Peyer's patch (tissue), 4 donors: Measurements from ENCODE around the gene CCNDBP1. TPM values are rescaled to one million over a fixed set of nuclear protein-coding genes. Genes with fewer than 3 reads are reported as not detected.
A peak's percentile ranks its signal among the peaks of the same experiment; 100 is the strongest.

Source experiments
- DNase-seq, 3 donors: peaks; one replicate each; pipeline ENCODE4 v3.0.0-alpha.2; 2017 to 2019
- H3K27ac ChIP-seq, 4 donors: fragments of 200-600 bp; sonication (generic); one replicate each; pipeline ENCODE4 v1.5.1; 2016 to 2019
- H3K27me3 ChIP-seq, 2 donors: fragments of 200-600 bp; sonication (generic); one replicate each; pipeline ENCODE4 v1.5.1; 2019
- H3K36me3 ChIP-seq, 3 donors: fragments of 200-600 bp; sonication (generic); one replicate each; pipeline ENCODE4 v1.5.1; 2016 to 2019
- H3K4me1 ChIP-seq, 4 donors: fragments of 200-600 bp; sonication (generic); one replicate each; pipeline ENCODE4 v1.5.1; 2016 to 2019
- H3K4me3 ChIP-seq, 4 donors: fragments of 200-600 bp; sonication (generic); 1 replicate in 3 of 4; 2 replicates in 1 of 4; pipeline ENCODE4 v1.5.1; 2016 to 2019; ENCODE audit warnings: mild to moderate bottlenecking in 1 of 4
- H3K9me3 ChIP-seq, 4 donors: fragments of 200-600 bp; sonication (generic); one replicate each; pipeline ENCODE4 v1.5.1; 2016 to 2019; ENCODE audit warnings: mild to moderate bottlenecking in 1 of 4
- CTCF ChIP-seq, 6 experiments: fragments of 450-650 bp in 4 of 6; fragments of 200-600 bp in 2 of 6; sonication (generic) in 1 of 6; IDR thresholded peaks; one replicate each; pipeline ENCODE4 v1.5.1; 2017 to 2019; ENCODE audit warnings: antibody characterized with exemption in 6 of 6, mild to moderate bottlenecking in 3 of 6, moderate library complexity in 1 of 6
- POLR2A ChIP-seq, 2 donors: fragments of 450-650 bp; IDR thresholded peaks; one replicate each; pipeline ENCODE4 v1.5.1; 2017; ENCODE audit warnings: antibody characterized with exemption in 2 of 2, mild to moderate bottlenecking in 2 of 2, moderate library complexity in 2 of 2
- total RNA-seq, 4 donors: library from RNA; depleted of rRNA; stranded (reverse); fragments of >200 nt; gene quantifications; one replicate each; pipeline ENCODE4 v1.1.0, GENCODE V29; 2016

CCNDBP1 gene
- total RNA-seq, 4 donors from 2014 or later, result 73.0 to 95.1 (median 83.5) TPM

DNA sequence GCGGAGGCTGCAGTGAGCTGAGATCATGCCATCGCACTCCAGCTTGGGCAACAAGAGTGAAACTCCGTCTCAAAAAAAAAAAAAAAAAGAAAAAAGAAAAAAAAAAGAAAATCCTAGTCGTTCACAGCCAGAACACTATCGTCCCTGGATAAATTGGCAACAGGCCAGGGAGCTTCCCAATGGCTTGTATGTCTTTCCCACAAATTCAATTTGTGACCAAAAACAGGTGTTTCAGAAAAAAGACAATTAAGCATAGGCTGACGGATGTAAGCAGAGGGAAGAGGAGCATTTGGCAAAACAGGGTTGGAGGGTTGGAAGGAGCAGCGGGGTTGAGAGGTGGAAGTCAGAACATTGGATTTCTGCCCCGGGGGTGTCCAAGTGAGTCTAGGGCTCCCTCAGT is 27.1 kb downstream of the CCNDBP1 start:
- Histone ChIP-seq H3K4me3 (no peak overlapping the region), H3K9me3 (no peaks in the 10 kb centered on the region), H3K27ac (no peak overlapping the region), H3K36me3 (no peaks in the 10 kb centered on the region), H3K27me3 (no peaks in the 10 kb centered on the region), H3K4me1 (no peaks in the 10 kb centered on the region)
- TF ChIP-seq CTCF (IDR thresholded peaks at IDR 0.05) (no peak), POLR2A (IDR thresholded peaks at IDR 0.05) (no peak)
- DNase-seq, result peak in 1 of 3 donors; percentile 19

DNA sequence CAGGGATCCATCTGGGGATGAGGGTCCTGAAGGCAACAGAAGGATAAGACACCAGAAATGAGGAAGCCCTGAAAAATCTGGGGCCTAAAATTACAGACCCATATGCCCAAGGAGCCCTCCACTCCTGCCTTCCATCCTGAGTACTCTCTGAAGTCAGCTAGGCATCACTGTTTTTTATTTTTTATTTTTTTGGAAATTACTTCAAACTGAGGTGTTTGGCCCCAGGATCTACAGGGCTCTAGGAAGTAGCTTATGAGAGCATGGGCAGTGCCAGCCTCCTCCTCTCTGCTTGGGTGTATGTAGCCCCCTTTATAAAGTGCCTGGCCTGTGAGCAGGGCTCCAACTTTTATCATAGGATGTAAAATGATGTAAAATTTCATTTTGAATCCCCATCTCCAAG is 27.7 kb downstream of the CCNDBP1 start:
- H3K9me3 ChIP-seq, result no peaks in the 10 kb centered on the region
- no peaks in the 10 kb centered on the region for H3K36me3 ChIP-seq
- DNase-seq, result no peak
- H3K27ac ChIP-seq, result no peak overlapping the region
- H3K4me1 ChIP-seq, result no peaks in the 10 kb centered on the region
- no peak overlapping the region for H3K4me3 ChIP-seq
- no peaks in the 10 kb centered on the region for H3K27me3 ChIP-seq
- TF ChIP-seq POLR2A (IDR thresholded peaks at IDR 0.05), result no peak
- TF ChIP-seq CTCF (IDR thresholded peaks at IDR 0.05), result no peak

DNA sequence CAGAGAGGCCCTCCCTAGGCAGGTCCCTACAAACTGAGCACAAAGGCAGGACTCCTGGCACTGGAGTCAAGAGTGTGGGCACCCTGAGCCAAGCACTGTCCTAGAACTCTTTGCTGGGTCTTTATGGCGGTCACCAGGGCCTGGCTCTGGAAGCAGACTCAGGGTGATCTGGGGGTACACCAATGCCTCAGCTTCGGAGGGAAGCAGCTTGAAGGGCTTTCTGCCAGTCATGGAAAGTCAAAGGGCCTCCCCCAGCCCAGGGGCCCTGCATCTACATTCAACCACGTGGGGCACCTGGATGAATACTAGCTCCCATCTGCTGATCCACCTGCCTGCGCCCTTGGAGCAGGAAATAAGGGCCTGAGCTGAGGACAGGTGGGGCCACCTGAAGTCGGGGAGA is 28.3 kb downstream of the CCNDBP1 start:
- no peak for DNase-seq
- no peaks in the 10 kb centered on the region for H3K36me3 ChIP-seq
- no peak overlapping the region for H3K4me3 ChIP-seq
- no peak overlapping the region for H3K27ac ChIP-seq
- no peaks in the 10 kb centered on the region for H3K9me3 ChIP-seq
- H3K27me3 ChIP-seq, result no peaks in the 10 kb centered on the region
- TF ChIP-seq CTCF (IDR thresholded peaks at IDR 0.05), result no peak
- no peaks in the 10 kb centered on the region for H3K4me1 ChIP-seq

- no peak overlapping the region for H3K27ac ChIP-seq
- no peaks in the 10 kb centered on the region for H3K36me3 ChIP-seq
- H3K4me3 ChIP-seq, result no peak overlapping the region
- no peaks in the 10 kb centered on the region for H3K27me3 ChIP-seq
- TF ChIP-seq CTCF (IDR thresholded peaks at IDR 0.05) (no peak), POLR2A (IDR thresholded peaks at IDR 0.05) (no peak)
- no peaks in the 10 kb centered on the region for H3K4me1 ChIP-seq
- H3K9me3 ChIP-seq, result no peaks in the 10 kb centered on the region
- no peak for DNase-seq
These were observed 29.0 kb downstream of the CCNDBP1 start for GRCh38 chr15:43214169-43214568.

GRCh38 chr15:43214592-43215295 is 29.5 kb downstream of the CCNDBP1 start:
- H3K27ac ChIP-seq, result no peak overlapping the region
- no peaks in the 10 kb centered on the region for H3K36me3 ChIP-seq
- H3K9me3 ChIP-seq, result no peaks in the 10 kb centered on the region
- DNase-seq, result no peak
- TF ChIP-seq POLR2A (IDR thresholded peaks at IDR 0.05) (no peak), CTCF (IDR thresholded peaks at IDR 0.05) (no peak)
- no peaks in the 10 kb centered on the region for H3K4me1 ChIP-seq
- H3K4me3 ChIP-seq, result no peak overlapping the region
- H3K27me3 ChIP-seq, result no peaks in the 10 kb centered on the region

- H3K36me3 ChIP-seq, result no peaks in the 10 kb centered on the region
- no peak overlapping the region for H3K27ac ChIP-seq
- H3K4me1 ChIP-seq, result no peaks in the 10 kb centered on the region
- TF ChIP-seq CTCF (IDR thresholded peaks at IDR 0.05) (no peak), POLR2A (IDR thresholded peaks at IDR 0.05) (no peak)
- H3K4me3 ChIP-seq, result no peak overlapping the region
- peak in 1 of 3 donors; percentile 7 for DNase-seq
- no peaks in the 10 kb centered on the region for H3K27me3 ChIP-seq
- H3K9me3 ChIP-seq, result no peaks in the 10 kb centered on the region
These were observed 30.8 kb downstream of the CCNDBP1 start for GRCh38 chr15:43215961-43216360.
